RKO (cell line): ENCODE measurements around the gene USP17L26.
"Not testable (repeated sequence)": the region's sequence is repeated elsewhere in the genome, so short reads cannot be mapped to it uniquely, and the experiment has no call there.

ENCODE experiments used
- DNase-seq: peaks from one replicate; pipeline ENCODE4 v3.0.0-alpha.2; 2016; ENCODE audit warnings: low spot score

Gene USP17L26, protein sequence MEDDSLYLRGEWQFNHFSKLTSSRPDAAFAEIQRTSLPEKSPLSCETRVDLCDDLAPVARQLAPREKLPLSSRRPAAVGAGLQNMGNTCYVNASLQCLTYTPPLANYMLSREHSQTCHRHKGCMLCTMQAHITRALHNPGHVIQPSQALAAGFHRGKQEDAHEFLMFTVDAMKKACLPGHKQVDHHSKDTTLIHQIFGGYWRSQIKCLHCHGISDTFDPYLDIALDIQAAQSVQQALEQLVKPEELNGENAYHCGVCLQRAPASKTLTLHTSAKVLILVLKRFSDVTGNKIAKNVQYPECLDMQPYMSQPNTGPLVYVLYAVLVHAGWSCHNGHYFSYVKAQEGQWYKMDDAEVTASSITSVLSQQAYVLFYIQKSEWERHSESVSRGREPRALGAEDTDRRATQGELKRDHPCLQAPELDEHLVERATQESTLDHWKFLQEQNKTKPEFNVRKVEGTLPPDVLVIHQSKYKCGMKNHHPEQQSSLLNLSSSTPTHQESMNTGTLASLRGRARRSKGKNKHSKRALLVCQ

DNA sequence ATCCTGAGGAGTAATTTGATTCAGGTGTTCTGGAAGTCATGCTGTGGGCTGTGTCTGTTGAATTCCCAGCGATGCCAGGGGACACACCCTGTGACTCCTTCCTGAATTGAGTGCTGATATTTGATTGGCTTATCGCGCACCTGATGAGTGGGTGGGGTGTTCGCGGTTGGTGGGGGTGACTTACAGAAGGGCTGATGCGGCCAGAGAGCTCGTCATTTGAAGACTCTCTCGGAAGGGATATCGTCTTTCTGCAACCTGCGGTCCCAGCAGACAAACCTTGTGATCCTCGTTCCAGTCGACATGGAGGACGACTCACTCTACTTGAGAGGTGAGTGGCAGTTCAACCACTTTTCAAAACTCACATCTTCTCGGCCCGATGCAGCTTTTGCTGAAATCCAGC, at the start of gene USP17L26:
USP17L26 (plus strand) TSS at position 301 of the 400 bp plus-strand sequence; CDS start at position 301, 0 bp downstream.
- not testable (repeated sequence) for DNase-seq

DNA sequence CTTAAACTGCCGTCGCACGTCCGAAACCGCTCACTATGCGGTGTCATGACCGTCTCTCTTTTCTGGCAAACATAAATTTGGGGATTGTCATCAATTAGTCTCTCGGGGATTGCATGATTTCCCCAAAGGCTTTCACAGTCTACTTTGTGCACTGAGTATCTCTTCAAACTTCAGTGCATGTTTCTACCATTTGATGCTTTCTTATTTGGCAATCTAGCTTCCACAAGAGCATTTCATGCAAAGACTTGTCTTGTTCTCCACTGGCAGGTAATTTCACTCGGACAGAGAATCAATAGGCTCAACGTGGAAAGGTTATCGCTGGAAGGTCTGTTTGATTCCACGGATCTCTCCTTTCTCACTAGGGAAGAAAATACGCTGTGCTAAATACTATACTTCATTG, 10.3 kb upstream of the USP17L26 start:
- DNase-seq, result not testable (repeated sequence)

DNA sequence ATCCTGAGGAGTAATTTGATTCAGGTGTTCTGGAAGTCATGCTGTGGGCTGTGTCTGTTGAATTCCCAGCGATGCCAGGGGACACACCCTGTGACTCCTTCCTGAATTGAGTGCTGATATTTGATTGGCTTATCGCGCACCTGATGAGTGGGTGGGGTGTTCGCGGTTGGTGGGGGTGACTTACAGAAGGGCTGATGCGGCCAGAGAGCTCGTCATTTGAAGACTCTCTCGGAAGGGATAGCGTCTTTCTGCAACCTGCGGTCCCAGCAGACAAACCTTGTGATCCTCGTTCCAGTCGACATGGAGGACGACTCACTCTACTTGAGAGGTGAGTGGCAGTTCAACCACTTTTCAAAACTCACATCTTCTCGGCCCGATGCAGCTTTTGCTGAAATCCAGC, 9.6 kb upstream of the USP17L26 start, which contains the start of gene USP17L24:
USP17L24 (plus strand) TSS at position 301 of the 400 bp plus-strand sequence; CDS start at position 301, 0 bp downstream.
- not testable (repeated sequence) for DNase-seq

DNA sequence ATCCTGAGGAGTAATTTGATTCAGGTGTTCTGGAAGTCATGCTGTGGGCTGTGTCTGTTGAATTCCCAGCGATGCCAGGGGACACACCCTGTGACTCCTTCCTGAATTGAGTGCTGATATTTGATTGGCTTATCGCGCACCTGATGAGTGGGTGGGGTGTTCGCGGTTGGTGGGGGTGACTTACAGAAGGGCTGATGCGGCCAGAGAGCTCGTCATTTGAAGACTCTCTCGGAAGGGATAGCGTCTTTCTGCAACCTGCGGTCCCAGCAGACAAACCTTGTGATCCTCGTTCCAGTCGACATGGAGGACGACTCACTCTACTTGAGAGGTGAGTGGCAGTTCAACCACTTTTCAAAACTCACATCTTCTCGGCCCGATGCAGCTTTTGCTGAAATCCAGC, 4.8 kb upstream of the USP17L26 start, which contains the start of gene USP17L25:
USP17L25 (plus strand) TSS at position 301 of the 400 bp plus-strand sequence; CDS start at position 301, 0 bp downstream.
- not testable (repeated sequence) for DNase-seq

DNA sequence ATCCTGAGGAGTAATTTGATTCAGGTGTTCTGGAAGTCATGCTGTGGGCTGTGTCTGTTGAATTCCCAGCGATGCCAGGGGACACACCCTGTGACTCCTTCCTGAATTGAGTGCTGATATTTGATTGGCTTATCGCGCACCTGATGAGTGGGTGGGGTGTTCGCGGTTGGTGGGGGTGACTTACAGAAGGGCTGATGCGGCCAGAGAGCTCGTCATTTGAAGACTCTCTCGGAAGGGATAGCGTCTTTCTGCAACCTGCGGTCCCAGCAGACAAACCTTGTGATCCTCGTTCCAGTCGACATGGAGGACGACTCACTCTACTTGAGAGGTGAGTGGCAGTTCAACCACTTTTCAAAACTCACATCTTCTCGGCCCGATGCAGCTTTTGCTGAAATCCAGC, 4.6 kb downstream of the USP17L26 start, which contains the start of gene USP17L5:
USP17L5 (plus strand) TSS at position 301 of the 400 bp plus-strand sequence; CDS start at position 301, 0 bp downstream.
- not testable (repeated sequence) for DNase-seq

DNA sequence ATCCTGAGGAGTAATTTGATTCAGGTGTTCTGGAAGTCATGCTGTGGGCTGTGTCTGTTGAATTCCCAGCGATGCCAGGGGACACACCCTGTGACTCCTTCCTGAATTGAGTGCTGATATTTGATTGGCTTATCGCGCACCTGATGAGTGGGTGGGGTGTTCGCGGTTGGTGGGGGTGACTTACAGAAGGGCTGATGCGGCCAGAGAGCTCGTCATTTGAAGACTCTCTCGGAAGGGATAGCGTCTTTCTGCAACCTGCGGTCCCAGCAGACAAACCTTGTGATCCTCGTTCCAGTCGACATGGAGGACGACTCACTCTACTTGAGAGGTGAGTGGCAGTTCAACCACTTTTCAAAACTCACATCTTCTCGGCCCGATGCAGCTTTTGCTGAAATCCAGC, 9.4 kb downstream of the USP17L26 start, which contains the start of gene USP17L27:
USP17L27 (plus strand) TSS at position 301 of the 400 bp plus-strand sequence; CDS start at position 301, 0 bp downstream.
- not testable (repeated sequence) for DNase-seq

DNA sequence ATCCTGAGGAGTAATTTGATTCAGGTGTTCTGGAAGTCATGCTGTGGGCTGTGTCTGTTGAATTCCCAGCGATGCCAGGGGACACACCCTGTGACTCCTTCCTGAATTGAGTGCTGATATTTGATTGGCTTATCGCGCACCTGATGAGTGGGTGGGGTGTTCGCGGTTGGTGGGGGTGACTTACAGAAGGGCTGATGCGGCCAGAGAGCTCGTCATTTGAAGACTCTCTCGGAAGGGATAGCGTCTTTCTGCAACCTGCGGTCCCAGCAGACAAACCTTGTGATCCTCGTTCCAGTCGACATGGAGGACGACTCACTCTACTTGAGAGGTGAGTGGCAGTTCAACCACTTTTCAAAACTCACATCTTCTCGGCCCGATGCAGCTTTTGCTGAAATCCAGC, 14.1 kb downstream of the USP17L26 start, which contains the start of gene USP17L28:
USP17L28 (plus strand) TSS at position 301 of the 400 bp plus-strand sequence; CDS start at position 301, 0 bp downstream.
- DNase-seq, result not testable (repeated sequence)

DNA sequence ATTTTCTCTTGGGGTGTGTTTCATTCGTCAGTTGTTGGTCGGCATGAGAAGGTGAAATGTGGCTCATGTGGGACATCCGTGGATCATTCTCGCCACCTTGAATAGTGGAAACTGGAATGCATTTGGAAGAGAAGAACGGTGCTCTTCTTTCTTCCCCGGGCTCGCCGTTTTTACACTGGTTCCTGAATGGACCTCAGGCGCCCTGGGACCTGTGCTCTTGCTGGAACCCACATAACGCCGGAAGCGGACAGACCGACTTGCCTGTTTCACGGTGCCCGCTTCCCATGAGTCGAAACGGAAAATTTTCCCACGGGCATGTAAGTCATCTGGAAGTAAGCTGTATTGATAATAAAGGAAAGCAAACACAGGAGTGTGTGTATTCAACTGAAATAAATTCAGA, 16.4 kb downstream of the USP17L26 start:
- DNase-seq, result not testable (repeated sequence)

DNA sequence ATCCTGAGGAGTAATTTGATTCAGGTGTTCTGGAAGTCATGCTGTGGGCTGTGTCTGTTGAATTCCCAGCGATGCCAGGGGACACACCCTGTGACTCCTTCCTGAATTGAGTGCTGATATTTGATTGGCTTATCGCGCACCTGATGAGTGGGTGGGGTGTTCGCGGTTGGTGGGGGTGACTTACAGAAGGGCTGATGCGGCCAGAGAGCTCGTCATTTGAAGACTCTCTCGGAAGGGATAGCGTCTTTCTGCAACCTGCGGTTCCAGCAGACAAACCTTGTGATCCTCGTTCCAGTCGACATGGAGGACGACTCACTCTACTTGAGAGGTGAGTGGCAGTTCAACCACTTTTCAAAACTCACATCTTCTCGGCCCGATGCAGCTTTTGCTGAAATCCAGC, 18.9 kb downstream of the USP17L26 start, which contains the start of gene USP17L29:
USP17L29 (plus strand) TSS at position 301 of the 400 bp plus-strand sequence; CDS start at position 301, 0 bp downstream.
- DNase-seq, result not testable (repeated sequence)

DNA sequence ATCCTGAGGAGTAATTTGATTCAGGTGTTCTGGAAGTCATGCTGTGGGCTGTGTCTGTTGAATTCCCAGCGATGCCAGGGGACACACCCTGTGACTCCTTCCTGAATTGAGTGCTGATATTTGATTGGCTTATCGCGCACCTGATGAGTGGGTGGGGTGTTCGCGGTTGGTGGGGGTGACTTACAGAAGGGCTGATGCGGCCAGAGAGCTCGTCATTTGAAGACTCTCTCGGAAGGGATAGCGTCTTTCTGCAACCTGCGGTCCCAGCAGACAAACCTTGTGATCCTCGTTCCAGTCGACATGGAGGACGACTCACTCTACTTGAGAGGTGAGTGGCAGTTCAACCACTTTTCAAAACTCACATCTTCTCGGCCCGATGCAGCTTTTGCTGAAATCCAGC, 28.4 kb downstream of the USP17L26 start, which contains the start of gene USP17L30:
USP17L30 (plus strand) TSS at position 301 of the 400 bp plus-strand sequence; CDS start at position 301, 0 bp downstream.
- DNase-seq, result not testable (repeated sequence)

DNA sequence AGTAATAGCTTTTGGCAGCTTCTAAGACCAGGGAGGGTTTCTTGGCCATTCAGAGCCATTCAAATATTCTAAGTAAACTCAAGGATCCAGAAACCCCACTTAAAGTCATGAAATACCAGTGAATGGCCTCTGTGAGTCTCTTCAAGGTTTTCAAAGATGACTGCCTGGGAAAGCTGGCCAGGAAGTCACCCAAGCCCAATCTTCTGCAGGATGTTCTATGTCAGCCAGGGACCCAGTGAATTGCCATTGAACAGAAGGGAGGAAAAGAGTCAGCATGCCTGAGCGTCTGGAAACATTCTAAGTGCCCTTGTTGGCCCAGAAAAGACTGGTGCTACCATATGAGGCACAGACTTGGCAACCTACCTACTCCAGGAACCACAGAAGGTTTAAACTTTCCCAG, 45.4 kb downstream of the USP17L26 start:
- DNase-seq, result not testable (repeated sequence)

DNA sequence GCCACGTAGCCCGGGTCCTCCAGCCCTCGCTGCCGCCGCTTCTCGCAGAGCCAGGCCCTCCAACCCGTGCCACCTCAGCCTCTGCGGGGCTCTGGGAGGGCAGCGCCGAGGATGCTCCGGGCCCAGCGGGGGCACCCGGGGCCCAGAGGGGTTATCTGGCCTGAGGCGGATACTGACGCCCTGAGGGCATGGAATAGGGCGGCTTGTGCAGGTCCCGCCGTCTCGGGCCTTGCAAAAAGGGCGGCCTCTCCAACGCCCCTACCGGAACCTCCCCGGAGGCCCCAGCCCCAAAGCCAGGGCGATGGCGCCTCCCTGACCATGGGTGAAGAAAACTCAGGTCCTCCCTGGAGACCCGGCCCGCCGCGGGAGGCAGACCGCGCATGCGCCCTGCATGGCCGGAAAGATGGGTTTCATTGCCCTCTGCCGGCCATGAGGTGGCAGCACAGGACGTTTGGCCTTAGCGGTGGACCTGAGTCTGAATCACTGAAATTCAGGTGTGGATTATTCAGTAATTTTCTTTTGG, 46.6 kb downstream of the USP17L26 start:
- not testable (repeated sequence) for DNase-seq

DNA sequence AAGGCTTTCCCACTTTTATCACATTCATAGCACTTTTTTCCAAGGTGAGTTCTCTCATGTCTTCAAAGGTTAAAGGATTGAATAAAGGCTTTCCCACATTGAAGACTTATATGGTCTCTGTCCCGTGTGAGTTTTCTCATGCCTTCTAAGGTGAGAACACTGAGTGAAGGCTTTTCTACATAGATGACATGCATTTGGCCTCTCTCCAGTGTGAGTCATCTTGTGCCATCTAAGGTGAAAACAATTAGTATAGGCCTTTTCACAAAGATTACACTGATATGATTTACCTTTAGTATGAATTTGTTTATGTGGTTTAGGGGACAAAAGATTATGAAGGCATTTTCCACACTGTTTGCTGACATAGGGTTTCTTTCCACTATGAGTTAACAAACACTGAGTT, 49.7 kb downstream of the USP17L26 start:
- DNase-seq, result peak; percentile 1
